Measurements from ENCODE around the gene ZSCAN29. TPM values are rescaled to one million over a fixed set of nuclear protein-coding genes. Genes with fewer than 3 reads are reported as not detected.

The ZSCAN29 gene
- total RNA-seq, 1 donor from 2014 or later, result 29.5 TPM

- no peak for DNase-seq (ENCODE audit: low read depth)
- Histone ChIP-seq H3K27me3 (ENCODE audit: control insufficient read depth, insufficient read depth, low read length) (peaks cover 2% of the 10 kb centered on the region), H3K4me3 (ENCODE audit: low read depth, low read length) (no peak overlapping the region), H3K36me3 (ENCODE audit: control insufficient read depth, insufficient read depth, low read length) (no peaks in the 10 kb centered on the region)
- TF ChIP-seq, protein P1, sequence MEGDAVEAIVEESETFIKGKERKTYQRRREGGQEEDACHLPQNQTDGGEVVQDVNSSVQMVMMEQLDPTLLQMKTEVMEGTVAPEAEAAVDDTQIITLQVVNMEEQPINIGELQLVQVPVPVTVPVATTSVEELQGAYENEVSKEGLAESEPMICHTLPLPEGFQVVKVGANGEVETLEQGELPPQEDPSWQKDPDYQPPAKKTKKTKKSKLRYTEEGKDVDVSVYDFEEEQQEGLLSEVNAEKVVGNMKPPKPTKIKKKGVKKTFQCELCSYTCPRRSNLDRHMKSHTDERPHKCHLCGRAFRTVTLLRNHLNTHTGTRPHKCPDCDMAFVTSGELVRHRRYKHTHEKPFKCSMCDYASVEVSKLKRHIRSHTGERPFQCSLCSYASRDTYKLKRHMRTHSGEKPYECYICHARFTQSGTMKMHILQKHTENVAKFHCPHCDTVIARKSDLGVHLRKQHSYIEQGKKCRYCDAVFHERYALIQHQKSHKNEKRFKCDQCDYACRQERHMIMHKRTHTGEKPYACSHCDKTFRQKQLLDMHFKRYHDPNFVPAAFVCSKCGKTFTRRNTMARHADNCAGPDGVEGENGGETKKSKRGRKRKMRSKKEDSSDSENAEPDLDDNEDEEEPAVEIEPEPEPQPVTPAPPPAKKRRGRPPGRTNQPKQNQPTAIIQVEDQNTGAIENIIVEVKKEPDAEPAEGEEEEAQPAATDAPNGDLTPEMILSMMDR (IDR thresholded peaks at IDR 0.05; ENCODE audit: insufficient read depth, low read length, poor library complexity, severe bottlenecking), result no peak
These were observed 58.5 kb downstream of the ZSCAN29 start for GRCh38 chr15:43312378-43312777.

Other genes starting within 250 kb of the ZSCAN29 start
- gene TMEM62, start 237.5 kb downstream of the ZSCAN29 start, total RNA-seq, result 22.3 and 23.6 TPM in 2 replicates
- 55.1 and 61.8 TPM in 2 replicates for gene CCNDBP1, start 185.6 kb downstream of the ZSCAN29 start, total RNA-seq
- not detected in 2 replicates for gene EPB42, start 150.0 kb downstream of the ZSCAN29 start, total RNA-seq
- gene TGM5, start 104.1 kb downstream of the ZSCAN29 start, total RNA-seq, result not detected in 2 replicates
- not detected in 2 replicates for gene TGM7, start 68.8 kb downstream of the ZSCAN29 start, total RNA-seq
- gene LCMT2, start 40.5 kb downstream of the ZSCAN29 start, total RNA-seq, result 7.8 and 9.2 TPM in 2 replicates
- gene TUBGCP4, start 58 bp upstream of the ZSCAN29 start, total RNA-seq, result 8.9 and 12.8 TPM in 2 replicates
- gene TP53BP1, start 122.1 kb upstream of the ZSCAN29 start, total RNA-seq, result 34.8 and 46.8 TPM in 2 replicates
- 2.0 and 2.5 TPM in 2 replicates for gene MAP1A, start 146.6 kb upstream of the ZSCAN29 start, total RNA-seq
- gene PPIP5K1, start 219.2 kb upstream of the ZSCAN29 start, total RNA-seq, result 20.8 and 26.2 TPM in 2 replicates
- gene CKMT1B, start 223.0 kb upstream of the ZSCAN29 start, total RNA-seq, result 3.7 and 5.1 TPM in 2 replicates
- gene STRC, start 247.8 kb upstream of the ZSCAN29 start, total RNA-seq, result under 0.01 and 0.21 TPM in 2 replicates

Data from kidney epithelial cell (primary cell).